SU-DHL-6 (cell line): ENCODE results near the gene OSR1.

Source experiments
- CTCF ChIP-seq: fragments of 200-600 bp; sonication (generic); IDR thresholded peaks from one replicate; pipeline ENCODE4 v1.5.1; 2017; ENCODE audit warnings: antibody characterized with exemption, mild to moderate bottlenecking, low read length, moderate library complexity; ENCODE audit not compliant: insufficient read depth, poor library complexity, severe bottlenecking
- EZH2phosphoT487 ChIP-seq: fragments of 200-600 bp; sonication (generic), shearing (Covaris generic); conservative IDR thresholded peaks from 2 replicates; pipeline ENCODE4 v1.6.1; 2018; ENCODE audit warnings: mild to moderate bottlenecking, antibody characterized with exemption, low read length, moderate library complexity, mixed read lengths

- TF ChIP-seq CTCF (no peak), EZH2phosphoT487 (no peak)
Measured at GRCh38 chr2:19330436-19330835, 28.0 kb downstream of the OSR1 start.
